Measurements from ENCODE around the gene KCNH6. TPM values are rescaled to one million over a fixed set of nuclear protein-coding genes. Genes with fewer than 3 reads are reported as not detected.

Gene KCNH6
- total and polyA plus RNA-seq, 2 donors = not detected

- WGBS = 95% methylated on average over 1 of the region's 1 CpG
- H3K4me1 ChIP-seq (ENCODE audit: insufficient read depth) = no peaks in the 10 kb centered on the region
- H3K27ac ChIP-seq (ENCODE audit: low read depth) = no peak overlapping the region
- H3K4me3 ChIP-seq (ENCODE audit: low read depth, low read length) = no peak overlapping the region
- no peak for DNase-seq (ENCODE audit: extremely low spot score)
- peaks cover 3% of the 10 kb centered on the region for H3K36me3 ChIP-seq (ENCODE audit: insufficient read depth)
Observed at GRCh38 chr17:63589646-63590045, 66.5 kb downstream of the KCNH6 start.

- WGBS = 79% methylated on average over 3 of the region's 3 CpGs
- DNase-seq (ENCODE audit: extremely low spot score) = no peak
- Histone ChIP-seq H3K36me3 (ENCODE audit: insufficient read depth) (peaks cover 1% of the 10 kb centered on the region), H3K4me1 (ENCODE audit: insufficient read depth) (no peaks in the 10 kb centered on the region), H3K27ac (ENCODE audit: low read depth) (no peak overlapping the region), H3K4me3 (ENCODE audit: low read depth, low read length) (no peak overlapping the region)
Observed at GRCh38 chr17:63592797-63593196, 69.6 kb downstream of the KCNH6 start.

DNA sequence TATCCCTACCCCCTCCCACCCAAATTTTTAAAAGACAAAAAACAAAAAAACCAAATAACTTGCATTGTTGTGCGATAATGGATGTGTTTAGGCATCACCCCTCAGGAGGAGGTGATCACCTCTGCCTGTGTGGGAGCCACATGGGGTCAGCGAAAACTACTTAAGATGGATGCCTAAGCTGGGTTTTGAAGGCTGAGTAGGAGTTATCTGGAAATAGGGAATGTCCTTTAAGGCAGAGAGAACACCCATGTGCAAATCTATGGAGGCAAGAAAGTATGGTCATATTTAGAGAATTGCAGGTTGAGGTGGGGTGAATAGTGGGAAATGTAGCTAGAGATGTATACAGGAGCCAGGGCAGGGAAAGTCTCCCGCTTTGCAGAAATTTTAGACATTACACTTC, 72.0 kb downstream of the KCNH6 start:
- H3K4me3 ChIP-seq (ENCODE audit: low read depth, low read length) = no peak overlapping the region
- no peak overlapping the region for H3K27ac ChIP-seq (ENCODE audit: low read depth)
- H3K4me1 ChIP-seq (ENCODE audit: insufficient read depth) = no peaks in the 10 kb centered on the region
- peaks cover 1% of the 10 kb centered on the region for H3K36me3 ChIP-seq (ENCODE audit: insufficient read depth)
- 96% methylated on average over 3 of the region's 3 CpGs for WGBS
- DNase-seq (ENCODE audit: extremely low spot score) = no peak

Small RNA genes within 50 kb of the gene (small RNA-seq; reads per million reads assigned to genes)
- not detected for gene RNU6-288P

Other genes starting within 250 kb of the KCNH6 start
- 13.5 TPM for gene CYB561, start 77.1 kb upstream of the KCNH6 start, total RNA-seq
- 17.9 TPM for gene CYB561, start 77.1 kb upstream of the KCNH6 start, polyA plus RNA-seq
- 8.0 TPM for gene ACE, start 46.3 kb upstream of the KCNH6 start, total RNA-seq
- 6.2 TPM for gene ACE, start 46.3 kb upstream of the KCNH6 start, polyA plus RNA-seq
- gene DCAF7, start 27.1 kb downstream of the KCNH6 start, total RNA-seq = 20.9 TPM
- gene DCAF7, start 27.1 kb downstream of the KCNH6 start, polyA plus RNA-seq = 32.9 TPM
- gene TACO1, start 77.5 kb downstream of the KCNH6 start, total RNA-seq = 6.7 TPM
- 18.0 TPM for gene TACO1, start 77.5 kb downstream of the KCNH6 start, polyA plus RNA-seq
- gene MAP3K3, start 99.1 kb downstream of the KCNH6 start, total RNA-seq = 40.5 TPM
- gene MAP3K3, start 99.1 kb downstream of the KCNH6 start, polyA plus RNA-seq = 40.9 TPM
- gene LIMD2, start 176.8 kb downstream of the KCNH6 start, total RNA-seq = 9.4 TPM
- 12.0 TPM for gene LIMD2, start 176.8 kb downstream of the KCNH6 start, polyA plus RNA-seq
- 41.7 TPM for gene STRADA, start 218.4 kb downstream of the KCNH6 start, total RNA-seq
- gene STRADA, start 218.4 kb downstream of the KCNH6 start, polyA plus RNA-seq = 24.9 TPM